OCI-LY7 (cell line): ENCODE measurements around the gene SQOR. TPM values are rescaled to one million over a fixed set of nuclear protein-coding genes. Genes with fewer than 3 reads are reported as not detected.
A peak's percentile ranks its signal among the peaks of the same experiment; 100 is the strongest.

Source experiments
- BruUV-seq: library from RNA; stranded (reverse); fragments of 400-500 nt; replicated peaks from 2 replicates; lab custom pipeline; 2021; lab: Mats Ljungman, UMichigan
- CTCF ChIA-PET: fragments of 300-600 bp; sonication (Branson Sonifier 250); formaldehyde crosslinking; loops from one replicate; lab custom pipeline; 2022; ENCODE audit warnings: antibody characterized with exemption; ENCODE audit not compliant: unreplicated experiment; lab: Charles Lee
- POLR2A ChIA-PET: fragments of 300-600 bp; sonication (Branson Sonifier 250); formaldehyde crosslinking; loops from one replicate; lab custom pipeline; 2022; ENCODE audit warnings: antibody characterized with exemption; lab: Charles Lee
- DNase-seq: peaks from one replicate; pipeline ENCODE4 v3.0.0-alpha.2; 2015; ENCODE audit warnings: low spot score
- H2AFZ ChIP-seq: fragments of 200-600 bp; sonication (generic), shearing (Covaris generic); 2 replicates; pipeline ENCODE4 v1.6.1; 2014; ENCODE audit warnings: mild to moderate bottlenecking, antibody characterized with exemption, low read length, moderate library complexity
- H3K27ac ChIP-seq: fragments of 200-600 bp; sonication (generic); 2 replicates; pipeline ENCODE4 v1.5.1; 2014; ENCODE audit warnings: mixed run types, low read depth, mild to moderate bottlenecking, moderate library complexity, low read length, inconsistent platforms; ENCODE audit not compliant: poor library complexity, severe bottlenecking
- H3K36me3 ChIP-seq: fragments of 200-600 bp; sonication (generic); 2 replicates; pipeline ENCODE4 v1.6.1; 2014; ENCODE audit warnings: mild to moderate bottlenecking, antibody characterized with exemption, low read length, moderate library complexity, mixed read lengths; ENCODE audit not compliant: insufficient read depth
- H3K4me1 ChIP-seq: fragments of 200-600 bp; sonication (generic); 2 replicates; pipeline ENCODE4 v1.5.1; 2014; ENCODE audit warnings: mild to moderate bottlenecking, low read length; ENCODE audit not compliant: insufficient read depth, poor library complexity, severe bottlenecking
- H3K4me2 ChIP-seq: fragments of 200-600 bp; sonication (generic); 2 replicates; pipeline ENCODE4 v1.6.1; 2014; ENCODE audit warnings: mild to moderate bottlenecking, low read length
- H3K4me3 ChIP-seq: fragments of 200-600 bp; sonication (generic); 2 replicates; pipeline ENCODE4 v1.5.1; 2014; ENCODE audit warnings: mild to moderate bottlenecking, low read depth, low read length; ENCODE audit not compliant: poor library complexity, severe bottlenecking
- H3K79me2 ChIP-seq: fragments of 200-600 bp; sonication (generic); 2 replicates; pipeline ENCODE4 v1.6.1; 2016; ENCODE audit warnings: low read depth, mild to moderate bottlenecking, low read length, moderate library complexity, mixed read lengths; ENCODE audit not compliant: insufficient read depth
- H3K9me2 ChIP-seq: fragments of 200-600 bp; sonication (generic); 2 replicates; pipeline ENCODE4 v1.6.1; 2016; ENCODE audit warnings: mild to moderate bottlenecking, low read length, mixed read lengths; ENCODE audit not compliant: insufficient read depth
- H3K9me3 ChIP-seq: fragments of 200-600 bp; sonication (generic); 2 replicates; pipeline ENCODE4 v1.6.1; 2014; ENCODE audit warnings: mild to moderate bottlenecking, mixed run types, low read length, mixed read lengths
- H4K20me1 ChIP-seq: fragments of 200-600 bp; sonication (generic); 2 replicates; pipeline ENCODE4 v1.6.1; 2014; ENCODE audit warnings: mild to moderate bottlenecking, antibody characterized with exemption, low read length, moderate library complexity, mixed read lengths; ENCODE audit not compliant: insufficient read depth
- EZH2phosphoT487 ChIP-seq: fragments of 200-600 bp; sonication (generic); IDR thresholded peaks from 2 replicates; pipeline ENCODE4 v1.6.1; 2018; ENCODE audit warnings: low read depth, borderline replicate concordance, mild to moderate bottlenecking, mixed run types, antibody characterized with exemption, low read length, moderate library complexity, mixed read lengths
- intact Hi-C: fragments of 100-400 bp; cut with micrococcal nuclease; formaldehyde crosslinking; loops from one replicate; pipeline ENCODE4 v1.10.0; 2022; ENCODE audit not compliant: unreplicated experiment
- total RNA-seq, 2 experiments: library from RNA; depleted of rRNA in 1 of 2; stranded (reverse); fragments of >200 nt in 1 of 2; shearing (Covaris generic) in 1 of 2; gene quantifications; 2 replicates each; pipeline ENCODE4 v1.2.3, GENCODE V29; 2014 to 2022
- TF ChIP-seq, protein P1 (sequence below): fragments of 200-600 bp; sonication (generic); conservative IDR thresholded peaks from 2 replicates; pipeline ENCODE4 v1.5.1; 2014; ENCODE audit warnings: mild to moderate bottlenecking, antibody characterized with exemption, low read length, moderate library complexity, mixed read lengths

SQOR gene
- total RNA-seq, 2 experiments from 2014 or later = 0.42 to 1.8 TPM

GRCh38 chr15:45714590-45715488 is 80.0 kb downstream of the SQOR start:
- H3K27ac ChIP-seq = no peak overlapping the region
- peaks cover 10% of the 10 kb centered on the region; the same call in 1 of the 2 replicates for H3K9me3 ChIP-seq
- no peak for TF ChIP-seq EZH2phosphoT487
- TF ChIP-seq, protein P1, sequence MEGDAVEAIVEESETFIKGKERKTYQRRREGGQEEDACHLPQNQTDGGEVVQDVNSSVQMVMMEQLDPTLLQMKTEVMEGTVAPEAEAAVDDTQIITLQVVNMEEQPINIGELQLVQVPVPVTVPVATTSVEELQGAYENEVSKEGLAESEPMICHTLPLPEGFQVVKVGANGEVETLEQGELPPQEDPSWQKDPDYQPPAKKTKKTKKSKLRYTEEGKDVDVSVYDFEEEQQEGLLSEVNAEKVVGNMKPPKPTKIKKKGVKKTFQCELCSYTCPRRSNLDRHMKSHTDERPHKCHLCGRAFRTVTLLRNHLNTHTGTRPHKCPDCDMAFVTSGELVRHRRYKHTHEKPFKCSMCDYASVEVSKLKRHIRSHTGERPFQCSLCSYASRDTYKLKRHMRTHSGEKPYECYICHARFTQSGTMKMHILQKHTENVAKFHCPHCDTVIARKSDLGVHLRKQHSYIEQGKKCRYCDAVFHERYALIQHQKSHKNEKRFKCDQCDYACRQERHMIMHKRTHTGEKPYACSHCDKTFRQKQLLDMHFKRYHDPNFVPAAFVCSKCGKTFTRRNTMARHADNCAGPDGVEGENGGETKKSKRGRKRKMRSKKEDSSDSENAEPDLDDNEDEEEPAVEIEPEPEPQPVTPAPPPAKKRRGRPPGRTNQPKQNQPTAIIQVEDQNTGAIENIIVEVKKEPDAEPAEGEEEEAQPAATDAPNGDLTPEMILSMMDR = peak; percentile 99
- no peak overlapping the region for H3K4me3 ChIP-seq
- H4K20me1 ChIP-seq = no peaks in the 10 kb centered on the region
- peak; percentile 74 for DNase-seq
- H3K9me2 ChIP-seq = no peaks in the 10 kb centered on the region
- H3K79me2 ChIP-seq = no peaks in the 10 kb centered on the region
- peaks cover 30% of the 10 kb centered on the region for H3K4me1 ChIP-seq
- BruUV-seq = no TSS peak
- ChIA-PET POLR2A (interaction anchor here (0.5 to 5.6 kb wide), 6 partner anchors 9 to 396 kb away, joined by 3 to 57 read pairs (median 4); no protein-coding TSS in a partner anchor), CTCF (interaction anchor here (0.7 to 3.8 kb wide), 5 partner anchors 9 to 81 kb away, joined by 3 to 47 read pairs (median 4); no protein-coding TSS in a partner anchor)
- H3K4me2 ChIP-seq = no peak overlapping the region
- H2AFZ ChIP-seq = peak overlapping the region; percentile 63
- no peaks in the 10 kb centered on the region for H3K36me3 ChIP-seq
- intact Hi-C loops = loop anchor here (1.0 to 10.0 kb wide), 3 partner anchors 75 to 597 kb away; no protein-coding TSS in a partner anchor

DNA sequence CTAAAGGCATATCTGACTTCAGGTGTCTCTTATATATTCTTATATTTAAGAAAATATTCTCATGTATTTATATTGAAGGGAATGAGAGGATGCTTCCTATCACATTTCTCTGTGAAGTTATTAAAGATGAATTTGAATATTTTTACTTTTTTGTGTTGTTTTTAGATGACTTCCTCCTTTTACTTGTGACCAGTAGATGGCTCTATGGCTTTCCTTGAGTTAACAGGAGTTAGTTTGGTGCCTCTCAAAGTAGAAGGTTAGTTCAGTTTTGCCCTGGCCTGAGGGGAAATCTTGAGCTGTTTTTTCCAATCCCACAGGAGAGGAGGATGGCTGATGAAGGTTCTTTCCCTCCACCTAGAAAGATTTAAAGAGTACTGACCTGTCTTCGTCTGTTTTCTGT is 80.7 kb downstream of the SQOR start:
- H3K9me3 ChIP-seq = peaks cover 10% of the 10 kb centered on the region; the same call in 1 of the 2 replicates
- intact Hi-C loops = loop anchor here (1.0 to 10.0 kb wide), 2 partner anchors 75 to 369 kb away; no protein-coding TSS in a partner anchor
- BruUV-seq = no TSS peak

More for the DNA sequence above, 80.7 kb downstream of the SQOR start:
- peak; percentile 75 for DNase-seq
- Histone ChIP-seq H4K20me1 (no peaks in the 10 kb centered on the region), H3K36me3 (no peaks in the 10 kb centered on the region), H3K9me2 (no peaks in the 10 kb centered on the region), H3K79me2 (no peaks in the 10 kb centered on the region), H2AFZ (peak overlapping the region; percentile 63), H3K4me2 (peak overlapping the region; percentile 24; the same call in 1 of the 2 replicates), H3K4me1 (peaks cover 35% of the 10 kb centered on the region), H3K27ac (peak overlapping the region; percentile 37), H3K4me3 (no peak overlapping the region)
- ChIA-PET CTCF (interaction anchor here (0.6 to 3.8 kb wide), 8 partner anchors 9 to 80 kb away, joined by 3 to 47 read pairs (median 4); no protein-coding TSS in a partner anchor), POLR2A (interaction anchor here (0.5 to 5.6 kb wide), 5 partner anchors 15 to 396 kb away, joined by 3 to 57 read pairs (median 4); no protein-coding TSS in a partner anchor)
- no peak for TF ChIP-seq EZH2phosphoT487
- TF ChIP-seq, protein P1 = peak; percentile 87
